Ishikawa (cell line): ENCODE measurements around the gene VASN.

Source experiments
- CEBPB ChIP-seq: IDR thresholded peaks from 2 replicates; pipeline ENCODE4 v1.6.1; 2012
- CREB1 ChIP-seq: IDR thresholded peaks from 2 replicates; pipeline ENCODE4 v1.6.1; 2012; ENCODE audit warnings: low read depth
- EGR1 ChIP-seq: IDR thresholded peaks from 2 replicates; pipeline ENCODE4 v1.6.1; 2012
- EP300 ChIP-seq: IDR thresholded peaks from 2 replicates; pipeline ENCODE4 v1.6.1; 2012; ENCODE audit warnings: borderline replicate concordance
- FOXM1 ChIP-seq: IDR thresholded peaks from 2 replicates; pipeline ENCODE4 v1.6.1; 2012; ENCODE audit warnings: low read depth, borderline replicate concordance
- MAX ChIP-seq: IDR thresholded peaks from 2 replicates; pipeline ENCODE4 v1.6.1; 2012
- NFIC ChIP-seq: IDR thresholded peaks from 2 replicates; pipeline ENCODE4 v1.6.1; 2012
- RAD21 ChIP-seq: IDR thresholded peaks from 2 replicates; pipeline ENCODE4 v1.6.1; 2012; ENCODE audit warnings: low read depth
- REST ChIP-seq: IDR thresholded peaks from 2 replicates; pipeline ENCODE4 v1.6.1; 2012; ENCODE audit warnings: low read depth, mild to moderate bottlenecking
- TAF1 ChIP-seq: IDR thresholded peaks from 2 replicates; pipeline ENCODE4 v1.6.1; 2012; ENCODE audit warnings: low read depth, mild to moderate bottlenecking
- TCF12 ChIP-seq: IDR thresholded peaks from 2 replicates; pipeline ENCODE4 v1.6.1; 2012; ENCODE audit warnings: low read depth
- TEAD4 ChIP-seq: IDR thresholded peaks from 2 replicates; pipeline ENCODE4 v1.6.1; 2012
- YY1 ChIP-seq: IDR thresholded peaks from 2 replicates; pipeline ENCODE4 v1.6.1; 2012; ENCODE audit warnings: low read depth
- ZBTB7A ChIP-seq: IDR thresholded peaks from 2 replicates; pipeline ENCODE4 v1.6.1; 2012; ENCODE audit warnings: low read depth
- TF ChIP-seq, protein P1 (sequence below): IDR thresholded peaks from 2 replicates; pipeline ENCODE4 v1.6.1; 2012

The VASN gene

GRCh38 chr16:4354512-4355409 is 16.9 kb upstream of the VASN start:
- TF ChIP-seq, protein P1, sequence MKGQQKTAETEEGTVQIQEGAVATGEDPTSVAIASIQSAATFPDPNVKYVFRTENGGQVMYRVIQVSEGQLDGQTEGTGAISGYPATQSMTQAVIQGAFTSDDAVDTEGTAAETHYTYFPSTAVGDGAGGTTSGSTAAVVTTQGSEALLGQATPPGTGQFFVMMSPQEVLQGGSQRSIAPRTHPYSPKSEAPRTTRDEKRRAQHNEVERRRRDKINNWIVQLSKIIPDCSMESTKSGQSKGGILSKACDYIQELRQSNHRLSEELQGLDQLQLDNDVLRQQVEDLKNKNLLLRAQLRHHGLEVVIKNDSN: no peak
- TF ChIP-seq REST (no peak), ZBTB7A (no peak), EP300 (no peak), CEBPB (no peak), NFIC (no peak), YY1 (no peak), TEAD4 (no peak), TCF12 (no peak), TAF1 (no peak), RAD21 (no peak)

DNA sequence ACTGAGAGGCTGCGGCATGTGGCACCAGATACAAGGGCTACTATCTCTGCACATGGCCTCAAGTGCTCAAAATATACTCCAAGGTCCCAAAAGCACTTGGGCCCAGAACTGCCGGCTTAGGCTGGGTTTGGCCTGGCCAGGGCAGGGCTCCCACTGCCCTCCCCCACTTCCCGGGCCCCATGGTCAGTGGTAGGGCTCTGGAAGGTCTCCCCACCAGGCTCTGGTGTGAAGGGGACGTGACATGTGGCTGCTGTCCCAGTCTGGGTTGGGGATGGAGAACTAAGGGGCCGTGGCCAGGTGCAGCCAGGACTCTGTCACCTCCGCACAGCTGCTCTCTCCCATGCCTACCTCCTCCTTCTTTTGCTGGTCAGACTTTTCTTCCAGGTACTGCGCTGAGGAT is 14.8 kb upstream of the VASN start:
- TF ChIP-seq EP300: no peak
- no peak for TF ChIP-seq TCF12
- no peak for TF ChIP-seq TEAD4
- no peak for TF ChIP-seq FOXM1
- TF ChIP-seq EGR1: no peak
- no peak for TF ChIP-seq CEBPB
- TF ChIP-seq REST: no peak

- TF ChIP-seq EGR1 (no peak), YY1 (no peak), NFIC (no peak)
These were observed 13.4 kb upstream of the VASN start for GRCh38 chr16:4358236-4358635.

- TF ChIP-seq RAD21 (peak; percentile 97), EGR1 (no peak), ZBTB7A (peak; percentile 70; the same call in 1 of the 2 replicates)
These were observed 12.7 kb upstream of the VASN start for GRCh38 chr16:4358831-4359561.

DNA sequence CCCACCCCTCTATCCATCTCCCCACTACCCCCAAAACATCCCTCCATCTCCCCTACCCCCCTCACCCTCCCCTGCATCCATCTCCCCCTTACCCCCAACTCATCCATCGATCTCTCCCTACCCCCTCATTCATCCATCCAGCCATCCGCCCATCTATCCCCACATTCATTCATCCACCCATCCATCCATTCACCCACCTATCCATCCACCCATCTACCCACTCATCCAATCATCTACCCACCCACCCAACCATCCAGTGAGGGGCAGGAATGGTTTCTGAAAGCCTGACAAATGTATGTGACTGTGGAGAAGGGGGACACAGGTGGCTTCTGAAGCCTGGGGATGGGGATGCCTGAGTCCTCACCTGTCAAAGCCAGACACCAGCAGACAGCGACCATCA is 11.7 kb upstream of the VASN start:
- TF ChIP-seq CREB1 (no peak), EGR1 (no peak), REST (no peak), ZBTB7A (no peak), FOXM1 (no peak), NFIC (no peak), RAD21 (no peak), TEAD4 (no peak), TCF12 (no peak), CEBPB (no peak), MAX (no peak), EP300 (no peak), YY1 (no peak), TAF1 (no peak)
- TF ChIP-seq, protein P1: no peak
